HepG2 (cell line): ENCODE measurements around the gene RPLP2. TPM values are rescaled to one million over a fixed set of nuclear protein-coding genes. Genes with fewer than 3 reads are reported as not detected.

Source experiments
- ARNT2 ChIP-seq: sonication (generic); formaldehyde crosslinking; IDR thresholded peaks from 2 replicates; pipeline ENCODE4 v1.8.0; 2022; ENCODE audit warnings: mild to moderate bottlenecking, low read depth, missing genetic modification reagents, moderate library complexity
- FOXJ3 ChIP-seq: sonication (generic); formaldehyde crosslinking; IDR thresholded peaks from 2 replicates; pipeline ENCODE4 v1.4.0; 2020; ENCODE audit warnings: missing genetic modification reagents, mild to moderate bottlenecking, borderline replicate concordance
- GLI4 ChIP-seq: sonication (generic); formaldehyde crosslinking; IDR thresholded peaks from 2 replicates; pipeline ENCODE4 v1.5.1; 2020; ENCODE audit warnings: missing genetic modification reagents, mild to moderate bottlenecking, moderate library complexity, borderline replicate concordance
- HCFC1 ChIP-seq: fragments of 150-350 bp; IDR thresholded peaks from 2 replicates; pipeline ENCODE4 v1.6.1; 2014; ENCODE audit warnings: low read depth, low read length
- JARID2 ChIP-seq: sonication (generic); formaldehyde crosslinking; IDR thresholded peaks from 2 replicates; pipeline ENCODE4 v1.8.1; 2023; ENCODE audit warnings: missing genetic modification reagents, inconsistent platforms; ENCODE audit not compliant: insufficient replicate concordance
- KDM5B ChIP-seq: sonication (generic); formaldehyde crosslinking; IDR thresholded peaks from 2 replicates; pipeline ENCODE4 v1.4.0; 2020; ENCODE audit warnings: missing genetic modification reagents, mild to moderate bottlenecking, borderline replicate concordance
- NFE2 ChIP-seq: sonication (generic); formaldehyde crosslinking; IDR thresholded peaks from 2 replicates; pipeline ENCODE4 v1.4.0; 2020; ENCODE audit warnings: missing genetic modification reagents
- PAF1 ChIP-seq: IDR thresholded peaks from 2 replicates; pipeline ENCODE4 v1.6.1; 2016; ENCODE audit warnings: missing genetic modification reagents, missing compliant biosample characterization
- RBFOX2 ChIP-seq: fragments of 200-400 bp; formaldehyde crosslinking; IDR thresholded peaks from 2 replicates; pipeline ENCODE4 v1.6.1; 2017; ENCODE audit warnings: low read depth, mild to moderate bottlenecking, low read length
- RFX3 ChIP-seq: IDR thresholded peaks from 2 replicates; pipeline ENCODE4 v1.6.1; 2016; ENCODE audit warnings: missing biosample characterization, missing genetic modification reagents
- THYN1 ChIP-seq: sonication (generic); formaldehyde crosslinking; IDR thresholded peaks from 2 replicates; pipeline ENCODE4 v1.8.1; 2023; ENCODE audit warnings: low read depth, mild to moderate bottlenecking, moderate library complexity, missing genetic modification reagents, borderline replicate concordance
- ZBTB33 ChIP-seq: sonication (generic); formaldehyde crosslinking; IDR thresholded peaks from 2 replicates; pipeline ENCODE4 v1.4.0; 2020; ENCODE audit warnings: missing genetic modification reagents
- ZNF260 ChIP-seq: sonication (generic); formaldehyde crosslinking; IDR thresholded peaks from 2 replicates; pipeline ENCODE4 v1.4.0; 2020; ENCODE audit warnings: missing genetic modification reagents, low read depth, mild to moderate bottlenecking, borderline replicate concordance
- ZNF724P ChIP-seq: sonication (generic); formaldehyde crosslinking; IDR thresholded peaks from 2 replicates; pipeline ENCODE4 v1.8.0; 2022; ENCODE audit warnings: missing genetic modification reagents, borderline replicate concordance
- ZNF850 ChIP-seq: sonication (generic); formaldehyde crosslinking; conservative IDR thresholded peaks from 2 replicates; pipeline ENCODE4 v1.9.0; 2021; ENCODE audit warnings: mild to moderate bottlenecking, missing genetic modification reagents
- polyA plus RNA-seq, 8 experiments: library from polyadenylated mRNA; depleted of rRNA in 3 of 8; stranded (reverse) in 7 of 8; unstranded in 1 of 8; fragments of >200 nt; fragmentation: Illumina TruSeq in 4 of 8; extraction: Trizol in 4 of 8; gene quantifications; 2 replicates each; pipeline versions ENCODE4 v1.2.1 to v1.2.3, GENCODE V29; 2011 to 2016; ENCODE audit warnings: low read depth in 4 of 8, missing spikeins in 1 of 8, mixed read lengths in 1 of 8; ENCODE audit not compliant: insufficient read depth in 1 of 8
- total RNA-seq, 5 experiments: library from RNA; depleted of rRNA; stranded (reverse); fragments of >200 nt; fragmentation: Illumina TruSeq; extraction: Trizol; gene quantifications; 2 replicates each; pipeline ENCODE4 v1.2.3, GENCODE V29; 2016; ENCODE audit warnings: low read depth in 1 of 5
- TF ChIP-seq, protein P1 (sequence below): sonication (generic); formaldehyde crosslinking; IDR thresholded peaks from 2 replicates; pipeline ENCODE4 v1.8.1; 2023; ENCODE audit warnings: mild to moderate bottlenecking, missing genetic modification reagents
- TF ChIP-seq, protein P2 (sequence below): sonication (generic); formaldehyde crosslinking; IDR thresholded peaks from 2 replicates; pipeline ENCODE4 v1.9.0; 2021; ENCODE audit warnings: missing genetic modification reagents, borderline replicate concordance
- TF ChIP-seq, protein P3 (sequence below): sonication (generic); formaldehyde crosslinking; IDR thresholded peaks from 2 replicates; pipeline ENCODE4 v1.5.0; 2020; ENCODE audit warnings: missing genetic modification reagents
- TF ChIP-seq, protein P4 (sequence below): sonication (generic); formaldehyde crosslinking; IDR thresholded peaks from 2 replicates; pipeline ENCODE4 v1.5.0; 2020; ENCODE audit warnings: mild to moderate bottlenecking, missing genetic modification reagents, moderate library complexity

The RPLP2 gene
- total and polyA plus RNA-seq, 2 of the 13 experiments (the other 11 are each of a cell fraction or from before 2014, with no cell fraction given), result 978 to 2,106 TPM

- TF ChIP-seq, protein P1, sequence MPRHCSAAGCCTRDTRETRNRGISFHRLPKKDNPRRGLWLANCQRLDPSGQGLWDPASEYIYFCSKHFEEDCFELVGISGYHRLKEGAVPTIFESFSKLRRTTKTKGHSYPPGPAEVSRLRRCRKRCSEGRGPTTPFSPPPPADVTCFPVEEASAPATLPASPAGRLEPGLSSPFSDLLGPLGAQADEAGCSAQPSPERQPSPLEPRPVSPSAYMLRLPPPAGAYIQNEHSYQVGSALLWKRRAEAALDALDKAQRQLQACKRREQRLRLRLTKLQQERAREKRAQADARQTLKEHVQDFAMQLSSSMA (CRISPR knock-in tag), result no peak
- no peak for TF ChIP-seq ZBTB33 (CRISPR knock-in tag)
- TF ChIP-seq GLI4 (CRISPR knock-in tag), result no peak
- no peak for TF ChIP-seq PAF1 (CRISPR knock-in tag)
- no peak for TF ChIP-seq THYN1
- TF ChIP-seq, protein P2, sequence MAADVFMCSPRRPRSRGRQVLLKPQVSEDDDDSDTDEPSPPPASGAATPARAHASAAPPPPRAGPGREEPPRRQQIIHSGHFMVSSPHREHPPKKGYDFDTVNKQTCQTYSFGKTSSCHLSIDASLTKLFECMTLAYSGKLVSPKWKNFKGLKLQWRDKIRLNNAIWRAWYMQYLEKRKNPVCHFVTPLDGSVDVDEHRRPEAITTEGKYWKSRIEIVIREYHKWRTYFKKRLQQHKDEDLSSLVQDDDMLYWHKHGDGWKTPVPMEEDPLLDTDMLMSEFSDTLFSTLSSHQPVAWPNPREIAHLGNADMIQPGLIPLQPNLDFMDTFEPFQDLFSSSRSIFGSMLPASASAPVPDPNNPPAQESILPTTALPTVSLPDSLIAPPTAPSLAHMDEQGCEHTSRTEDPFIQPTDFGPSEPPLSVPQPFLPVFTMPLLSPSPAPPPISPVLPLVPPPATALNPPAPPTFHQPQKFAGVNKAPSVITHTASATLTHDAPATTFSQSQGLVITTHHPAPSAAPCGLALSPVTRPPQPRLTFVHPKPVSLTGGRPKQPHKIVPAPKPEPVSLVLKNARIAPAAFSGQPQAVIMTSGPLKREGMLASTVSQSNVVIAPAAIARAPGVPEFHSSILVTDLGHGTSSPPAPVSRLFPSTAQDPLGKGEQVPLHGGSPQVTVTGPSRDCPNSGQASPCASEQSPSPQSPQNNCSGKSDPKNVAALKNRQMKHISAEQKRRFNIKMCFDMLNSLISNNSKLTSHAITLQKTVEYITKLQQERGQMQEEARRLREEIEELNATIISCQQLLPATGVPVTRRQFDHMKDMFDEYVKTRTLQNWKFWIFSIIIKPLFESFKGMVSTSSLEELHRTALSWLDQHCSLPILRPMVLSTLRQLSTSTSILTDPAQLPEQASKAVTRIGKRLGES (CRISPR knock-in tag), result no peak
- no peak for TF ChIP-seq HCFC1
- TF ChIP-seq, protein P3, sequence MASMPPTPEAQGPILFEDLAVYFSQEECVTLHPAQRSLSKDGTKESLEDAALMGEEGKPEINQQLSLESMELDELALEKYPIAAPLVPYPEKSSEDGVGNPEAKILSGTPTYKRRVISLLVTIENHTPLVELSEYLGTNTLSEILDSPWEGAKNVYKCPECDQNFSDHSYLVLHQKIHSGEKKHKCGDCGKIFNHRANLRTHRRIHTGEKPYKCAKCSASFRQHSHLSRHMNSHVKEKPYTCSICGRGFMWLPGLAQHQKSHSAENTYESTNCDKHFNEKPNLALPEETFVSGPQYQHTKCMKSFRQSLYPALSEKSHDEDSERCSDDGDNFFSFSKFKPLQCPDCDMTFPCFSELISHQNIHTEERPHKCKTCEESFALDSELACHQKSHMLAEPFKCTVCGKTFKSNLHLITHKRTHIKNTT, result no peak
- TF ChIP-seq, protein P4, sequence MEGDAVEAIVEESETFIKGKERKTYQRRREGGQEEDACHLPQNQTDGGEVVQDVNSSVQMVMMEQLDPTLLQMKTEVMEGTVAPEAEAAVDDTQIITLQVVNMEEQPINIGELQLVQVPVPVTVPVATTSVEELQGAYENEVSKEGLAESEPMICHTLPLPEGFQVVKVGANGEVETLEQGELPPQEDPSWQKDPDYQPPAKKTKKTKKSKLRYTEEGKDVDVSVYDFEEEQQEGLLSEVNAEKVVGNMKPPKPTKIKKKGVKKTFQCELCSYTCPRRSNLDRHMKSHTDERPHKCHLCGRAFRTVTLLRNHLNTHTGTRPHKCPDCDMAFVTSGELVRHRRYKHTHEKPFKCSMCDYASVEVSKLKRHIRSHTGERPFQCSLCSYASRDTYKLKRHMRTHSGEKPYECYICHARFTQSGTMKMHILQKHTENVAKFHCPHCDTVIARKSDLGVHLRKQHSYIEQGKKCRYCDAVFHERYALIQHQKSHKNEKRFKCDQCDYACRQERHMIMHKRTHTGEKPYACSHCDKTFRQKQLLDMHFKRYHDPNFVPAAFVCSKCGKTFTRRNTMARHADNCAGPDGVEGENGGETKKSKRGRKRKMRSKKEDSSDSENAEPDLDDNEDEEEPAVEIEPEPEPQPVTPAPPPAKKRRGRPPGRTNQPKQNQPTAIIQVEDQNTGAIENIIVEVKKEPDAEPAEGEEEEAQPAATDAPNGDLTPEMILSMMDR (CRISPR knock-in tag), result no peak
- TF ChIP-seq ZNF850 (CRISPR knock-in tag), result no peak
- TF ChIP-seq ZNF724P, result peak; percentile 71; the same call in 1 of the 2 replicates
- no peak for TF ChIP-seq FOXJ3 (CRISPR knock-in tag)
- peak; percentile 94 for TF ChIP-seq RBFOX2
- no peak; the same call in 1 of the 2 replicates for TF ChIP-seq ARNT2
- TF ChIP-seq ZNF260 (CRISPR knock-in tag), result no peak
- no peak for TF ChIP-seq RFX3
- TF ChIP-seq JARID2, result no peak
- no peak for TF ChIP-seq NFE2 (CRISPR knock-in tag)
- TF ChIP-seq KDM5B (CRISPR knock-in tag), result no peak
Measured at GRCh38 chr11:777288-778255, 32.2 kb upstream of the RPLP2 start, which contains the start of gene GATD1 (continued).
